GM18511 (cell line): ENCODE measurements around the gene APOL4.
"Not testable (repeated sequence)": the region's sequence is repeated elsewhere in the genome, so short reads cannot be mapped to it uniquely, and the experiment has no call there.

Experiments used
- ATAC-seq: cut with Tn5 transposase; IDR thresholded peaks from one replicate; pipeline ENCODE4 v1.9.1; 2021; ENCODE audit warnings: mild to moderate bottlenecking, moderate library complexity; ENCODE audit not compliant: unreplicated experiment

The APOL4 gene, protein sequence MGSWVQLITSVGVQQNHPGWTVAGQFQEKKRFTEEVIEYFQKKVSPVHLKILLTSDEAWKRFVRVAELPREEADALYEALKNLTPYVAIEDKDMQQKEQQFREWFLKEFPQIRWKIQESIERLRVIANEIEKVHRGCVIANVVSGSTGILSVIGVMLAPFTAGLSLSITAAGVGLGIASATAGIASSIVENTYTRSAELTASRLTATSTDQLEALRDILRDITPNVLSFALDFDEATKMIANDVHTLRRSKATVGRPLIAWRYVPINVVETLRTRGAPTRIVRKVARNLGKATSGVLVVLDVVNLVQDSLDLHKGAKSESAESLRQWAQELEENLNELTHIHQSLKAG

GRCh38 chr22:36201630-36202319 is at the start of gene APOL4:
TSS of gene APOL4 (minus strand) at chr22:36201809. CDS start at chr22:36201734, 75 bp downstream.
- ATAC-seq = no peak

DNA sequence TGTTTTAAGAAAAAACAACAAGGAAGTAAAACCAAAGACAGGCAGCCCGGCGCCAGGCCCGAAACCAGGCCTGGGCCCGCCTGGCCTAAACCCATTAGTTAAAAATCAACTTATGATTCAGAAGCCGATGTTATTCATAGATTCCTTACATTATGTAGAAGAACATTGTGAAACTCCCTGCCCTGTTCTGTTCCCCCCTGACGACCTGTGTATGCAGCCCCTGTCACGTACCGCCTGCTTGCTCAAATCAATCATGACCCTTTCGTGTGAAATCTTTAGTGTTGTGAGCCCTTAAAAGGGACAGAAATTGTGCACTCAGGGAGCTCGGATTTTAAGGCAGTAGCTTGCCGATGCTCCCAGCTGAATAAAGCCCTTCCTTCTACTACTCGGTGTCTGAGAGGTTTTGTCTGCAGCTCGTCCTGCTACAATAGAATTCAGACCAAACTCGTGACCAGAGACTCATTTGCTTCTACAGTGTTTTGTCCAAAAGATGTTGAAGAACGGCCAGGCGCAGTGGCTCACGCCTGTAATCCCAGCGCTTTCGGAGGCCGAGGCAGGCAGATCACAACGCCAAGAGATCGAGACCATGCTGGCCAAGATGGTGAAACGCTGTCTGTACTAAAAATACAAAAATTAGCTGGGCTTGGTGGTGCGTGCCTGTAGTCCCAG is 48.8 kb upstream of the APOL4 start:
- ATAC-seq = not testable (repeated sequence)

- ATAC-seq = no peak
Measured at GRCh38 chr22:36249160-36249559, 47.6 kb upstream of the APOL4 start.

- ATAC-seq = no peak
Measured at GRCh38 chr22:36247955-36248354, 46.3 kb upstream of the APOL4 start.

GRCh38 chr22:36246718-36247117 is 45.1 kb upstream of the APOL4 start:
- no peak for ATAC-seq

GRCh38 chr22:36245805-36246356 is 44.3 kb upstream of the APOL4 start:
- no peak for ATAC-seq

DNA sequence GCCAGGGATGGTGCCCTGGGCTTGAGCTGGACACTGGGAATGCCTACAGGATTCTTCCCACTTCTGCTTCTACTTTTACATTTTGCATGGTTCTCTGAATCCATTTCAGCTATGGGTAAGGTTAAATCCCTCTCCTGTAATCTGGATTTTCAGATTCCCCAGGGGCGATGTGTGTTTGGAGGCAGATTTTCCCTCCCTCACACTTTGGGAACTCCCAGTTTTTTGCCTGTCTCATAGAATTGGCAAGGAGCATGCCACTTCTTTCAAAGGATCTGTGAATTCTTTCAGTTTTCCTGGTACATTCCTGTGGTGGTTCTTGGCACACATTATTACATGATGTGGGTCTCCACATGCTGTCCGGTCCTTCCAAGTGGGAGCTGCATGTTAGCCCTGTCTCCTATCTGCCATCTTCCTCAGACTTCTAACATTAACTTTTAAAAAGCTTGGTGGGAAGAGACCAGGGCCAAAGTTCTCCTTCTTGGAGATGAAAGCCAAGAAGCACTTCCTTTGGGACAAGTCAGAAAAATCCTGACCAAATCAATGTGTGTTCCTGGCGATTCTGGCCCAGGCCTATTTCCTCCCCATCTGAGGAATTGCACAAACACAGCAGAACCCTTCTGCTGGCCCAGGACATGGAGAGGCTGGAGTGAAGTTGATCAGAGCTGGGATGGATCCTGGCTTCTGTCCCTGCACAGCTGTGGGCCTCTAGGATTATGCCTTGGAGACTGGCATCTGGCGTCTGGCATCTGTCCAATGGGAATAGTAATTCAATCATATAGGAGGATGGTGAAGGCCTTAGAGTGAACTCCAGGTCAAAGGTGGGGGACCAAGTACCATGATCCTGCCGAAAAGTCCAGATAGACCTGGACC is 43.1 kb upstream of the APOL4 start:
- no peak for ATAC-seq

DNA sequence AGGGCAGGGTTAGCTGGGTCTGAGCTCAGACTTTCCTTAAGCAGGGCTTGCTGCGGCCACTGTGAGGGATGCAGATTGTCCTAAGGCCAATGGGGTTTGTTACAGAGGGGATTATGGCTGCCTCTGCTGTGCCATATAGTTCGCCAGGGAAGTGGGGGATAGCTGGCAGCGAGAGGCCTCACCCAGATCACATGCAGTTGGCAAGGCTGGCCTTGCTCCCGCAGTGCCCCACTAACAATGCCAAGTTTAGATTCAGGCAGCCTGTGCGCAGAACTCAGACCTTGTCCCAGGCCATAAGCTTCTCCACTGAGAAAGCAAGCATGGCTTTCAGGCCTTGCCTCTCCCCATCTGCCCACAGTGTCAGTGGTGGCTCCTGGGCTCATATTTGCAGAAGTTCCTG is 42.4 kb upstream of the APOL4 start:
- ATAC-seq = no peak

DNA sequence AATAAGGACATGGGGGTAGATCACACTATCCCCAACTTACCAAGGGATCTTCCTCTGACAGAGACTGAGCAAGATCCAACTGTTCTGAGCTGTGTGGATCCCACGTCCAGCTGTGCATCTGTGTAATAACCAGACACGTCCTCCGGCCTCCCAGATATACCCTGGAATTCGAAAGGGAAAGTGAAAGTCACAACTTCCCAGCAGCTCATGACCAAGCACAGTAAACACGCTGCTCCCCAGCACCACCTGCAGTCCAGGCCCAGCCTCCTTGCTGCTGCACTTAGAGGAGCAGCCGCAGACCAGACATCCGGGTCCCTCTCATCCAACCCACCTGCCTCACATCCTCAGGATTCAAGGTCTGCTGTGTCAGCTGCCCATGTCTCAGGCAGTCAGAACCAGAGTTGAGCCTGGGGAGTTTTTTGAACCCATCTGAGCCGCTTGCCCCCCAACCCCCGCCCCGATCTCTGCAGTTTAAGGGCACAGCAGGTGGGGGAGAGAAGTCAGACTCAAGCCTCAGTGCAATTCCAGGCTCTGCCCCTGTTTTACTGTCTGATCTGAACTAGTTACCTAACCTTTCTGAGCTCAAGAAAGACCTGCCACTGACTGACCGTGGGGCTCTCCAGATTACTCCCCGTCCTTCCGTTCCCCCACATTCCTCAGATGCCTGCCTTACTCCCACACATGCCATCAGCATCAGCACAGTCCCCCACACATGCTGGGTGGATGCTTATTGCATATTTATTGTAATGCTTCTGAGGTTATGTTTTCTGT is 38.0 kb upstream of the APOL4 start, which contains the start of gene APOL2:
APOL2 (minus strand) TSS at position 127 of the 771 bp plus-strand sequence. CDS start 6,365 bp downstream, outside the sequence.
- ATAC-seq = peak; percentile 93

- ATAC-seq = no peak
Measured at GRCh38 chr22:36239150-36239400, 37.5 kb upstream of the APOL4 start.

DNA sequence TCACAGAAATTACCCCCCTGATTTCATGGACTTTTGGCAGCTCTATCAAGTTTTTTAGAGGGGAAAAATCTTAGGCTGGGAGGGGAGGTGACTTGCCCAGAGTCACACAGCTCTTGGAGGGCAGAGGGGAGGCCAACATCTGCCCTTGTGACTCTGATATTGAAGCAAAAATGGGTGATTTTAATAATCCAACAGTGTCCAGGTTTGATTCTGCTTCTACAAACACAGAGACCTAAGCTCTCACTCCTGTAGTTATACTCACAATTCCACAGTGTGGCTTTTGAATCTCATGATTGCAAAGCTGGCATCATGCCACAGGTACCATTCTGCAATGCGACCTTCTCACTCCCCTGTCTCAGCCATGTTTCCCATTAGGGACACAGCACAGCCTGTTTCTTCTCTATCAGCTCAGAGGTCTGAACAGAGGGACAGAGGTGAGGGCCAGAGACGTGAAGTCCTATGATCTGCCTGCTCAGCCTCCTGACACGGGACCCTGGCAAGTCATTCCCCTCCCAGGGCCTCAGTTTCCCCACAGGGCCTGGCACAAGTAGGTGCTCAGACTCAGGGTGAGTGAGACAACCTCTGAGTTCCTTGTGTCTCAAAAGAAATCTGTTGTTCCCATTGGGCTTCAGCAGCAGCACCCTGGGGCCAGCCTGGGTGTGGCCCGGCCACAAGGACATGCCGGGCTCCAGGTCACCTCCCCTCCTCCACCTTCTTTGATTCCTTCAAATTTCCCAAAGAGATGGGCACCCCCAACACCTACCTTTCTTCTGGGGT is 37.0 kb upstream of the APOL4 start:
- ATAC-seq = no peak

- ATAC-seq = no peak
Measured at GRCh38 chr22:36237462-36238372, 36.1 kb upstream of the APOL4 start.

GRCh38 chr22:36236388-36237319 is 35.0 kb upstream of the APOL4 start:
- ATAC-seq = no peak

GRCh38 chr22:36235585-36235984 is 34.0 kb upstream of the APOL4 start:
- ATAC-seq = no peak

- ATAC-seq = no peak
Measured at GRCh38 chr22:36234919-36235318, 33.3 kb upstream of the APOL4 start.

- no peak for ATAC-seq
Measured at GRCh38 chr22:36234213-36234612, 32.6 kb upstream of the APOL4 start.

DNA sequence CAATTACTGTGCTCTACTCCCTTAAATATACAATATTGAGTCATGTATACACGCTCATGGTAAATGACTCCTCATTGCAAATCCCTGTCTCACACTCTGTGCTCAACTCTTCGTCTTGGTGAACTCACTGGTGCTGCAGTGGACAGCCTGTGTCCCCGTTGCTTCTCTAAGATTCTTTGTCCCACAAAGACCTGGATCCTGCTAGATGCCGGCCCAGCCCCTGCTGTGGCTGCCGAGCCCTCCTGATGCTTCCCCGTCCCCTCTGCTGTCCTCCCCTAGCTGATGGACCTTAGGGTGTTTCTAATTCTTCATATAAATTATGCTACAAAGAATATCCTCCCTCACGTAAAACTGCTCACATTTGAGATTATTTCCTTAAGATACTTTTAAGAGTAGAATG is 32.2 kb upstream of the APOL4 start:
- ATAC-seq = no peak
